GM08714 (cell line): ENCODE results near the gene TPRG1L.
A peak's percentile ranks its signal among the peaks of the same experiment; 100 is the strongest.

ENCODE experiments used
- H3K4me3 ChIP-seq: fragments of 200-500 bp; sonication (Bioruptor generic); 2 replicates; pipeline ENCODE4 v1.5.1; 2014; ENCODE audit warnings: mild to moderate bottlenecking, low read length, inconsistent platforms
- ZNF274 ChIP-seq: IDR thresholded peaks from 2 replicates; pipeline ENCODE4 v1.6.1; 2012; ENCODE audit warnings: mild to moderate bottlenecking, low read depth, low read length

Gene TPRG1L

GRCh38 chr1:3646596-3646995, 21.8 kb downstream of the TPRG1L start:
- no peak overlapping the region for H3K4me3 ChIP-seq
- no peak for TF ChIP-seq ZNF274

- peak within 1 kb of the TSS; percentile 86 for H3K4me3 ChIP-seq
- no peak for TF ChIP-seq ZNF274
Measured at GRCh38 chr1:3649342-3650247, 24.8 kb downstream of the TPRG1L start, which contains the start of gene WRAP73. TSS of gene WRAP73 (minus strand) at chr1:3650103. CDS start at chr1:3649999, 104 bp downstream.

- H3K4me3 ChIP-seq, result no peak overlapping the region
- no peak for TF ChIP-seq ZNF274
Measured at GRCh38 chr1:3650248-3651025, 25.6 kb downstream of the TPRG1L start.

- H3K4me3 ChIP-seq, result no peak overlapping the region
- TF ChIP-seq ZNF274, result no peak
Measured at GRCh38 chr1:3651026-3651929, 26.5 kb downstream of the TPRG1L start.

- no peak for TF ChIP-seq ZNF274
- peak within 1 kb of the TSS; percentile 33 for H3K4me3 ChIP-seq
Measured at GRCh38 chr1:3651930-3652547, 27.2 kb downstream of the TPRG1L start, which contains the start of gene TP73. TSS of gene TP73 (plus strand) at chr1:3652516. CDS start at chr1:3682366, 29,850 bp downstream.

- TF ChIP-seq ZNF274, result no peak
- H3K4me3 ChIP-seq, result peak overlapping the region; percentile 33
Measured at GRCh38 chr1:3652548-3653285, 27.9 kb downstream of the TPRG1L start.

GRCh38 chr1:3653286-3653618, 28.4 kb downstream of the TPRG1L start:
- H3K4me3 ChIP-seq, result peak overlapping the region; percentile 33
- no peak for TF ChIP-seq ZNF274

- no peak for TF ChIP-seq ZNF274
- no peak overlapping the region for H3K4me3 ChIP-seq
Measured at GRCh38 chr1:3654549-3655281, 29.9 kb downstream of the TPRG1L start.

- H3K4me3 ChIP-seq, result no peak overlapping the region
- TF ChIP-seq ZNF274, result no peak
Measured at GRCh38 chr1:3656450-3657095, 31.8 kb downstream of the TPRG1L start.

GRCh38 chr1:3657096-3657475, 32.3 kb downstream of the TPRG1L start:
- no peak for TF ChIP-seq ZNF274
- no peak overlapping the region for H3K4me3 ChIP-seq

- no peak overlapping the region for H3K4me3 ChIP-seq
- no peak for TF ChIP-seq ZNF274
Measured at GRCh38 chr1:3657578-3658230, 32.9 kb downstream of the TPRG1L start.
